HCT116 (cell line): ENCODE data around the gene CTDSP1. TPM values are rescaled to one million over a fixed set of nuclear protein-coding genes. Genes with fewer than 3 reads are reported as not detected.

ENCODE experiments used
- ATAC-seq: fragments of 200-7000 bp; cut with Tn5 transposase; 2 replicates; pipeline ENCODE4 v1.9.1; 2020; ENCODE audit warnings: mild to moderate bottlenecking, moderate library complexity
- BruUV-seq: library from RNA; stranded (reverse); fragments of 400-500 nt; replicated peaks from 2 replicates; lab custom pipeline; 2021; lab: Mats Ljungman, UMichigan
- CTCF ChIA-PET: fragments of 300-600 bp; sonication (Branson Sonifier 250); formaldehyde crosslinking; loops from one replicate; lab custom pipeline; 2021; ENCODE audit warnings: antibody characterized with exemption; lab: Charles Lee
- POLR2A ChIA-PET: fragments of 300-600, 350-600 bp; sonication (Branson Sonifier 250); formaldehyde crosslinking; loops from one replicate; lab custom pipeline; 2021; ENCODE audit warnings: antibody characterized with exemption; lab: Charles Lee
- RAD21 ChIA-PET, 2 experiments: fragments of 300-600 bp; sonication (Branson Sonifier 250); formaldehyde crosslinking; loops; one replicate each; lab custom pipeline; 2023; ENCODE audit warnings: low total read pairs in 2 of 2; ENCODE audit not compliant: uncharacterized antibody in 2 of 2, unreplicated experiment in 2 of 2, low non-redundant PET in 1 of 2; lab: Charles Lee
- DNase-seq: peaks from one replicate; pipeline ENCODE4 v3.0.0-alpha.2; 2010; ENCODE audit warnings: low read depth, low spot score
- H2AFZ ChIP-seq: fragments of 200-600 bp; shearing (Covaris generic), sonication (generic); 2 replicates; pipeline ENCODE4 v1.6.1; 2017; ENCODE audit warnings: low read depth, mixed run types, mixed read lengths, antibody characterized with exemption, low read length; ENCODE audit not compliant: poor library complexity, severe bottlenecking
- H3K27ac ChIP-seq: 2 replicates; pipeline ENCODE4 v1.5.1; 2012; ENCODE audit warnings: low read depth, low read length
- H3K27me3 ChIP-seq: fragments of 200-600 bp; sonication (generic); 2 replicates; pipeline ENCODE4 v1.6.1; 2016; ENCODE audit warnings: mixed run types, low read length, mixed read lengths; ENCODE audit not compliant: insufficient read depth
- H3K36me3 ChIP-seq, 2 experiments: fragments of 200-500 bp in 1 of 2; fragments of 200-600 bp in 1 of 2; sonication (Bioruptor generic) in 1 of 2; sonication (generic) in 1 of 2; 2 replicates each; pipeline versions ENCODE4 v1.5.1 to v1.6.1; 2014 to 2016; ENCODE audit warnings: low read length in 2 of 2, inconsistent platforms in 1 of 2, mixed read lengths in 1 of 2, mixed run types in 1 of 2; ENCODE audit not compliant: insufficient read depth in 2 of 2, control insufficient read depth in 1 of 2
- H3K4me1 ChIP-seq, 2 experiments: fragments of 200-600 bp in 1 of 2; sonication (generic) in 1 of 2; 2 replicates each; pipeline versions ENCODE4 v1.5.1 to v1.6.1; 2012 to 2017; ENCODE audit warnings: low read length in 2 of 2, inconsistent platforms in 1 of 2, mild to moderate bottlenecking in 1 of 2, mixed read lengths in 1 of 2, mixed run types in 1 of 2, moderate library complexity in 1 of 2; ENCODE audit not compliant: insufficient read depth in 2 of 2, control insufficient read depth in 1 of 2
- H3K4me2 ChIP-seq: fragments of 200-600 bp; sonication (generic); 2 replicates; pipeline ENCODE4 v1.6.1; 2017; ENCODE audit warnings: mixed run types, low read length, mixed read lengths
- H3K4me3 ChIP-seq, 2 experiments: fragments of 200-600 bp in 1 of 2; sonication (generic) in 1 of 2; replicated peaks in 1 of 2; 2 replicates each; pipeline ENCODE4 v1.5.1; 2011 to 2016; ENCODE audit warnings: low read length in 2 of 2, control low read depth in 1 of 2, low read depth in 1 of 2, mild to moderate bottlenecking in 1 of 2, mixed read lengths in 1 of 2, mixed run types in 1 of 2
- H3K79me2 ChIP-seq: fragments of 200-600 bp; sonication (generic); 2 replicates; pipeline ENCODE4 v1.6.1; 2017; ENCODE audit warnings: mild to moderate bottlenecking, mixed run types, low read length, moderate library complexity, mixed read lengths; ENCODE audit not compliant: insufficient read depth
- H3K9ac ChIP-seq: fragments of 200-600 bp; sonication (generic); 2 replicates; pipeline ENCODE4 v1.6.1; 2016; ENCODE audit warnings: low read length, mixed read lengths
- H3K9me2 ChIP-seq: fragments of 200-600 bp; sonication (generic), shearing (Covaris generic); 2 replicates; pipeline ENCODE4 v1.6.1; 2017; ENCODE audit warnings: mixed run types, mild to moderate bottlenecking, moderate library complexity; ENCODE audit not compliant: insufficient read depth
- H3K9me3 ChIP-seq, 2 experiments: fragments of 200-500 bp in 1 of 2; fragments of 200-600 bp in 1 of 2; sonication (Bioruptor generic) in 1 of 2; sonication (generic) in 1 of 2; 2 replicates each; pipeline ENCODE4 v1.6.1; 2014 to 2017; ENCODE audit warnings: low read length in 2 of 2, mixed read lengths in 2 of 2, inconsistent platforms in 1 of 2, low read depth in 1 of 2, mild to moderate bottlenecking in 1 of 2, mixed run types in 1 of 2, moderate library complexity in 1 of 2; ENCODE audit not compliant: control insufficient read depth in 1 of 2, insufficient read depth in 1 of 2
- H4K20me1 ChIP-seq: fragments of 200-600 bp; sonication (generic), shearing (Covaris generic); 2 replicates; pipeline ENCODE4 v1.6.1; 2017; ENCODE audit warnings: mixed run types, mild to moderate bottlenecking, moderate library complexity; ENCODE audit not compliant: insufficient read depth
- CBX3 ChIP-seq: IDR thresholded peaks from 2 replicates; pipeline ENCODE4 v1.6.1; 2012; ENCODE audit warnings: low read depth
- CEBPB ChIP-seq: IDR thresholded peaks from 2 replicates; pipeline ENCODE4 v1.6.1; 2012; ENCODE audit warnings: low read depth
- EZH2 ChIP-seq: fragments of 200-600 bp; sonication (generic); IDR thresholded peaks from 2 replicates; pipeline ENCODE4 v1.6.1; 2017; ENCODE audit warnings: antibody characterized with exemption, mixed run types
- MAX ChIP-seq: IDR thresholded peaks from 2 replicates; pipeline ENCODE4 v1.6.1; 2012
- POLR2A ChIP-seq: IDR thresholded peaks from 2 replicates; pipeline ENCODE4 v1.7.0; 2011; ENCODE audit warnings: borderline replicate concordance; ENCODE audit not compliant: insufficient read depth, insufficient read length; ENCODE audit errors: extremely low read depth
- POLR2AphosphoS5 ChIP-seq: IDR thresholded peaks from 2 replicates; pipeline ENCODE4 v1.6.1; 2011; ENCODE audit warnings: mild to moderate bottlenecking, low read depth, low read length, moderate library complexity
- RAD21 ChIP-seq: IDR thresholded peaks from 2 replicates; pipeline ENCODE4 v1.6.1; 2012; ENCODE audit warnings: low read depth, mild to moderate bottlenecking
- REST ChIP-seq: IDR thresholded peaks from 2 replicates; pipeline ENCODE4 v1.6.1; 2012; ENCODE audit warnings: low read depth
- SIN3A ChIP-seq: IDR thresholded peaks from 2 replicates; pipeline ENCODE4 v1.6.1; 2012; ENCODE audit warnings: low read depth
- SP1 ChIP-seq: IDR thresholded peaks from 2 replicates; pipeline ENCODE4 v1.6.1; 2012; ENCODE audit warnings: low read depth
- SRF ChIP-seq: IDR thresholded peaks from 2 replicates; pipeline ENCODE4 v1.6.1; 2012; ENCODE audit warnings: low read depth
- TCF7L2 ChIP-seq: IDR thresholded peaks from 2 replicates; pipeline ENCODE4 v1.7.0; 2011; ENCODE audit warnings: borderline replicate concordance, inconsistent platforms; ENCODE audit not compliant: insufficient read depth, insufficient read length; ENCODE audit errors: extremely low read depth
- YY1 ChIP-seq: IDR thresholded peaks from 2 replicates; pipeline ENCODE4 v1.6.1; 2011; ENCODE audit warnings: low read length, low read depth, moderate library complexity, mild to moderate bottlenecking; ENCODE audit not compliant: insufficient replicate concordance; ENCODE audit errors: extremely low read depth
- ZFX ChIP-seq: fragments of 450-650 bp; IDR thresholded peaks from 2 replicates; pipeline ENCODE4 v1.6.1; 2017
- ZNF274 ChIP-seq: fragments of 200-500 bp; sonication (Bioruptor generic); IDR thresholded peaks from 2 replicates; pipeline ENCODE4 v1.6.1; 2014; ENCODE audit warnings: mild to moderate bottlenecking, low read depth, low read length, inconsistent platforms
- intact Hi-C: fragments of 100-400 bp; cut with micrococcal nuclease; formaldehyde crosslinking; loops from 2 replicates; pipeline ENCODE4 v1.10.0; 2022
- total RNA-seq: library from RNA; stranded (reverse); gene quantifications from one replicate; pipeline ENCODE4 v1.2.1, GENCODE V29; 2021; ENCODE audit not compliant: unreplicated experiment

CTDSP1 gene
- total RNA-seq, 1 experiment from 2014 or later, result 90.7 TPM

GRCh38 chr2:218389333-218390150, 10.1 kb upstream of the CTDSP1 start:
- H3K9me2 ChIP-seq, result no peaks in the 10 kb centered on the region
- ChIA-PET CTCF (no interaction called here), POLR2A (no interaction called here), RAD21 (no interaction called here)
- H3K9me3 ChIP-seq, result no peaks in the 10 kb centered on the region
- H3K79me2 ChIP-seq, result no peaks in the 10 kb centered on the region
- H4K20me1 ChIP-seq, result no peaks in the 10 kb centered on the region
- no peak overlapping the region for H3K27ac ChIP-seq
- H3K4me1 ChIP-seq, result peaks cover 5 to 10% of the 10 kb centered on the region in 2 experiments; a peak in 3 of 4 replicates
- DNase-seq, result no peak
- intact Hi-C loops, result no loop called here
- H3K9ac ChIP-seq, result no peak overlapping the region
- TF ChIP-seq POLR2A (no peak), ZFX (no peak), YY1 (no peak), RAD21 (no peak)
- no peak overlapping the region for H3K4me2 ChIP-seq
- BruUV-seq, result no TSS peak
- H3K27me3 ChIP-seq, result no peaks in the 10 kb centered on the region
- H3K36me3 ChIP-seq, result no peaks in the 10 kb centered on the region
- no peak for ATAC-seq
- no peak overlapping the region for H3K4me3 ChIP-seq
- H2AFZ ChIP-seq, result no peak overlapping the region

DNA sequence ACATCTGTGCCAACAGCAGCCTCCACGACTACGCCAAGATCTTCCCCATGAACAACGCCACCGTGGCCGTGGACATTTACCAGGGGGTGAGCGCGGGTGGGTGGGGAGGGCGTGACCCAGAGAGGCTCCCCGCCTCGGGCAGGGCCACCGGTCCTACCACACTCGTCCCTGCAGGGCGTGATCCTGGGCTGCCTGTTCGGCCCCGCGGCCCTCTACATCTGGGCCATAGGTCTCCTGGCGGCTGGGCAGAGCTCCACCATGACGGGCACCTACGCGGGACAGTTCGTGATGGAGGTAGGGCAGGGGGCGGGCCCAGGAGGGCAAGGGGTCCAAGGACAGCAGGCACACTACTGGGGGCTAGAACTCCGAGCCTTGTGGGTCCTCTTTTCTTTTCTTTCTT, 8.5 kb upstream of the CTDSP1 start:
- H3K9me2 ChIP-seq, result no peaks in the 10 kb centered on the region
- ATAC-seq, result no peak
- H3K4me2 ChIP-seq, result no peak overlapping the region
- no peaks in the 10 kb centered on the region for H4K20me1 ChIP-seq
- no TSS peak for BruUV-seq
- no peaks in the 10 kb centered on the region for H3K79me2 ChIP-seq
- no peaks in the 10 kb centered on the region for H3K9me3 ChIP-seq
- RAD21 ChIA-PET, result no interaction called here
- H3K36me3 ChIP-seq, result no peaks in the 10 kb centered on the region
- no peak overlapping the region for H3K9ac ChIP-seq
- H3K4me3 ChIP-seq, result no peak overlapping the region
- CTCF ChIA-PET, result no interaction called here
- intact Hi-C loops, result no loop called here
- POLR2A ChIA-PET, result no interaction called here
- no peaks in the 10 kb centered on the region for H3K27me3 ChIP-seq
- DNase-seq, result no peak
- H3K27ac ChIP-seq, result no peak overlapping the region
- no peak overlapping the region for H2AFZ ChIP-seq
- H3K4me1 ChIP-seq, result peaks cover 13 to 23% of the 10 kb centered on the region in 2 experiments; a peak in 3 of 4 replicates
- TF ChIP-seq ZFX, result no peak
- TF ChIP-seq CBX3, result no peak
- no peak for TF ChIP-seq REST
- TF ChIP-seq CEBPB, result no peak
- TF ChIP-seq MAX, result no peak
- no peak for TF ChIP-seq TCF7L2
- no peak for TF ChIP-seq YY1
- no peak for TF ChIP-seq SIN3A
- TF ChIP-seq POLR2AphosphoS5, result no peak
- TF ChIP-seq EZH2, result no peak
- TF ChIP-seq SRF, result no peak
- TF ChIP-seq POLR2A, result no peak
- no peak for TF ChIP-seq SP1
- TF ChIP-seq ZNF274, result no peak
